SK-N-MC (cell line): ENCODE data around the gene KCNG2.

Experiments used
- DNase-seq: peaks from one replicate; pipeline ENCODE4 v3.0.0-alpha.2; 2011; ENCODE audit warnings: low read depth, low spot score
- H3K27ac ChIP-seq: fragments of 200-600 bp; sonication (generic); 2 replicates; pipeline ENCODE4 v1.5.1; 2016; ENCODE audit warnings: mixed run types
- H3K36me3 ChIP-seq: fragments of 200-600 bp; sonication (generic); 2 replicates; pipeline ENCODE4 v1.6.1; 2017; ENCODE audit warnings: antibody characterized with exemption, low read length, mixed read lengths; ENCODE audit not compliant: insufficient read depth
- H3K4me3 ChIP-seq: fragments of 200-600 bp; sonication (generic); 2 replicates; pipeline ENCODE4 v1.5.1; 2016
- H3K9ac ChIP-seq: fragments of 200-600 bp; sonication (generic); 2 replicates; pipeline ENCODE4 v1.8.0; 2017; ENCODE audit warnings: mixed run types, mixed read lengths; ENCODE audit not compliant: insufficient read length
- H3K9me3 ChIP-seq: fragments of 200-600 bp; sonication (generic); 2 replicates; pipeline ENCODE4 v1.6.1; 2017; ENCODE audit warnings: low read depth, mild to moderate bottlenecking, antibody characterized with exemption, low read length, moderate library complexity, mixed read lengths
- EZH2 ChIP-seq: fragments of 200-600 bp; sonication (generic); IDR thresholded peaks from one replicate; pipeline ENCODE4 v1.6.1; 2017; ENCODE audit warnings: antibody characterized with exemption
- FOXP2 ChIP-seq: optimal IDR thresholded peaks from 2 replicates; pipeline ENCODE3; 2011; ENCODE audit warnings: mild to moderate bottlenecking, moderate library complexity; ENCODE audit not compliant: insufficient read depth; ENCODE audit errors: extremely low read length, control extremely low read depth
- POLR2AphosphoS5 ChIP-seq: IDR thresholded peaks from 2 replicates; pipeline ENCODE4 v1.6.1; 2012; ENCODE audit warnings: mild to moderate bottlenecking, low read depth, low read length, borderline replicate concordance

Gene KCNG2

GRCh38 chr18:79944746-79945117 is 147.0 kb downstream of the KCNG2 start:
- TF ChIP-seq POLR2AphosphoS5 (no peak), FOXP2 (no peak), EZH2 (no peak)
- DNase-seq, result no peak
- no peak overlapping the region for H3K9ac ChIP-seq
- H3K27ac ChIP-seq, result no peak overlapping the region
- peaks cover 11% of the 10 kb centered on the region; the same call in 1 of the 2 replicates for H3K36me3 ChIP-seq
- no peaks in the 10 kb centered on the region for H3K9me3 ChIP-seq
- H3K4me3 ChIP-seq, result no peak overlapping the region

- H3K4me3 ChIP-seq, result no peak overlapping the region
- H3K27ac ChIP-seq, result no peak overlapping the region
- H3K36me3 ChIP-seq, result peaks cover 10% of the 10 kb centered on the region; the same call in 1 of the 2 replicates
- no peaks in the 10 kb centered on the region for H3K9me3 ChIP-seq
- DNase-seq, result no peak
- no peak overlapping the region for H3K9ac ChIP-seq
- TF ChIP-seq POLR2AphosphoS5 (no peak), EZH2 (no peak), FOXP2 (no peak)
Measured at GRCh38 chr18:79945118-79946042, 147.6 kb downstream of the KCNG2 start.

- Histone ChIP-seq H3K27ac (no peak overlapping the region), H3K9me3 (no peaks in the 10 kb centered on the region), H3K36me3 (peaks cover 6% of the 10 kb centered on the region; the same call in 1 of the 2 replicates), H3K4me3 (no peak overlapping the region), H3K9ac (no peak overlapping the region)
- TF ChIP-seq FOXP2, result no peak
- no peak for TF ChIP-seq EZH2
- TF ChIP-seq POLR2AphosphoS5, result no peak
- no peak for DNase-seq
Measured at GRCh38 chr18:79947054-79947755, 149.5 kb downstream of the KCNG2 start.

- Histone ChIP-seq H3K9me3 (no peaks in the 10 kb centered on the region), H3K4me3 (no peak overlapping the region), H3K36me3 (peaks cover 3% of the 10 kb centered on the region; the same call in 1 of the 2 replicates), H3K9ac (no peak overlapping the region), H3K27ac (no peak overlapping the region)
- TF ChIP-seq FOXP2 (no peak), EZH2 (no peak), POLR2AphosphoS5 (no peak)
- DNase-seq, result no peak
Measured at GRCh38 chr18:79947881-79948610, 150.3 kb downstream of the KCNG2 start.

GRCh38 chr18:79948719-79949411 is 151.1 kb downstream of the KCNG2 start:
- Histone ChIP-seq H3K27ac (no peak overlapping the region), H3K9me3 (no peaks in the 10 kb centered on the region), H3K4me3 (no peak overlapping the region), H3K36me3 (peaks cover 3% of the 10 kb centered on the region; the same call in 1 of the 2 replicates), H3K9ac (no peak overlapping the region)
- TF ChIP-seq POLR2AphosphoS5, result no peak
- TF ChIP-seq EZH2, result no peak
- no peak for TF ChIP-seq FOXP2
- no peak for DNase-seq
